HepG2 (cell line): ENCODE results near the gene NCOA5. TPM values are rescaled to one million over a fixed set of nuclear protein-coding genes. Genes with fewer than 3 reads are reported as not detected.

Experiments used
- ARHGAP35 ChIP-seq: sonication (generic); formaldehyde crosslinking; IDR thresholded peaks from 2 replicates; pipeline ENCODE4 v1.9.0; 2022; ENCODE audit warnings: mild to moderate bottlenecking, inconsistent platforms, moderate library complexity, missing genetic modification reagents, borderline replicate concordance
- ARNT ChIP-seq: fragments of 450-650 bp; IDR thresholded peaks from 2 replicates; pipeline ENCODE4 v1.6.1; 2017
- CEBPG ChIP-seq: IDR thresholded peaks from 2 replicates; pipeline ENCODE4 v1.6.1; 2016
- EED ChIP-seq: sonication (generic); formaldehyde crosslinking; IDR thresholded peaks from 2 replicates; pipeline ENCODE4 v1.5.0; 2020; ENCODE audit warnings: mild to moderate bottlenecking, missing genetic modification reagents
- FOXK1 ChIP-seq: sonication (generic); formaldehyde crosslinking; IDR thresholded peaks from 2 replicates; pipeline ENCODE4 v1.4.0; 2020; ENCODE audit warnings: low read depth, missing genetic modification reagents, borderline replicate concordance
- GATAD2A ChIP-seq: IDR thresholded peaks from 2 replicates; pipeline ENCODE4 v1.6.1; 2016
- HMG20A ChIP-seq: IDR thresholded peaks from 2 replicates; pipeline ENCODE4 v1.6.1; 2016; ENCODE audit warnings: borderline replicate concordance
- PHF20 ChIP-seq: sonication (generic); formaldehyde crosslinking; IDR thresholded peaks from 2 replicates; pipeline ENCODE4 v1.5.0; 2020; ENCODE audit warnings: mild to moderate bottlenecking, missing genetic modification reagents
- RBFOX2 ChIP-seq: fragments of 200-400 bp; formaldehyde crosslinking; IDR thresholded peaks from 2 replicates; pipeline ENCODE4 v1.6.1; 2017; ENCODE audit warnings: low read depth, mild to moderate bottlenecking, low read length
- RXRB ChIP-seq: IDR thresholded peaks from 2 replicates; pipeline ENCODE4 v1.6.1; 2016; ENCODE audit warnings: borderline replicate concordance, missing genetic modification reagents, missing compliant biosample characterization
- SKI ChIP-seq: fragments of 450-650 bp; IDR thresholded peaks from one replicate; pipeline ENCODE4 v1.6.1; 2018; ENCODE audit warnings: mild to moderate bottlenecking; ENCODE audit not compliant: partially characterized antibody
- SRF ChIP-seq: IDR thresholded peaks from 2 replicates; pipeline ENCODE4 v1.6.1; 2011; ENCODE audit warnings: mild to moderate bottlenecking, low read depth, low read length, moderate library complexity
- THYN1 ChIP-seq: sonication (generic); formaldehyde crosslinking; IDR thresholded peaks from 2 replicates; pipeline ENCODE4 v1.8.1; 2023; ENCODE audit warnings: low read depth, mild to moderate bottlenecking, moderate library complexity, missing genetic modification reagents, borderline replicate concordance
- ZNF33B ChIP-seq: sonication (generic); formaldehyde crosslinking; IDR thresholded peaks from 2 replicates; pipeline ENCODE4 v1.5.1; 2020; ENCODE audit warnings: mild to moderate bottlenecking, missing genetic modification reagents
- ZNF34 ChIP-seq: sonication (generic); formaldehyde crosslinking; IDR thresholded peaks from 2 replicates; pipeline ENCODE4 v1.4.0; 2020; ENCODE audit warnings: mild to moderate bottlenecking, missing genetic modification reagents, borderline replicate concordance
- ZNF501 ChIP-seq: sonication (generic); formaldehyde crosslinking; IDR thresholded peaks from 2 replicates; pipeline ENCODE4 v1.5.1; 2020; ENCODE audit warnings: mild to moderate bottlenecking, moderate library complexity, missing genetic modification reagents
- ZNF552 ChIP-seq: sonication (generic); formaldehyde crosslinking; IDR thresholded peaks from 2 replicates; pipeline ENCODE4 v1.9.0; 2022; ENCODE audit warnings: missing genetic modification reagents, mild to moderate bottlenecking, borderline replicate concordance
- ZNF652 ChIP-seq: IDR thresholded peaks from 2 replicates; pipeline ENCODE4 v1.6.1; 2016; ENCODE audit warnings: low read depth, borderline replicate concordance
- ZNF83 ChIP-seq: sonication (generic); formaldehyde crosslinking; IDR thresholded peaks from 2 replicates; pipeline ENCODE4 v1.4.0; 2020; ENCODE audit warnings: missing genetic modification reagents, mild to moderate bottlenecking, borderline replicate concordance
- polyA plus RNA-seq, 8 experiments: library from polyadenylated mRNA; depleted of rRNA in 3 of 8; stranded (reverse) in 7 of 8; unstranded in 1 of 8; fragments of >200 nt; fragmentation: Illumina TruSeq in 4 of 8; extraction: Trizol in 4 of 8; gene quantifications; 2 replicates each; pipeline versions ENCODE4 v1.2.1 to v1.2.3, GENCODE V29; 2011 to 2016; ENCODE audit warnings: low read depth in 4 of 8, missing spikeins in 1 of 8, mixed read lengths in 1 of 8; ENCODE audit not compliant: insufficient read depth in 1 of 8
- total RNA-seq, 5 experiments: library from RNA; depleted of rRNA; stranded (reverse); fragments of >200 nt; fragmentation: Illumina TruSeq; extraction: Trizol; gene quantifications; 2 replicates each; pipeline ENCODE4 v1.2.3, GENCODE V29; 2016; ENCODE audit warnings: low read depth in 1 of 5
- TF ChIP-seq, protein P1 (sequence below): sonication (generic); formaldehyde crosslinking; IDR thresholded peaks from 2 replicates; pipeline ENCODE4 v1.4.0; 2020; ENCODE audit warnings: missing genetic modification reagents
- TF ChIP-seq, protein P2 (sequence below): sonication (generic); formaldehyde crosslinking; IDR thresholded peaks from 2 replicates; pipeline ENCODE4 v1.5.1; 2020; ENCODE audit warnings: missing genetic modification reagents, mild to moderate bottlenecking, borderline replicate concordance
- TF ChIP-seq, protein P3 (sequence below): sonication (generic); formaldehyde crosslinking; IDR thresholded peaks from 2 replicates; pipeline ENCODE4 v1.5.0; 2020; ENCODE audit warnings: missing genetic modification reagents

Gene NCOA5
- total and polyA plus RNA-seq, 2 of the 13 experiments (the other 11 are each of a cell fraction or from before 2014, with no cell fraction given): 16.5 to 28.4 TPM

DNA sequence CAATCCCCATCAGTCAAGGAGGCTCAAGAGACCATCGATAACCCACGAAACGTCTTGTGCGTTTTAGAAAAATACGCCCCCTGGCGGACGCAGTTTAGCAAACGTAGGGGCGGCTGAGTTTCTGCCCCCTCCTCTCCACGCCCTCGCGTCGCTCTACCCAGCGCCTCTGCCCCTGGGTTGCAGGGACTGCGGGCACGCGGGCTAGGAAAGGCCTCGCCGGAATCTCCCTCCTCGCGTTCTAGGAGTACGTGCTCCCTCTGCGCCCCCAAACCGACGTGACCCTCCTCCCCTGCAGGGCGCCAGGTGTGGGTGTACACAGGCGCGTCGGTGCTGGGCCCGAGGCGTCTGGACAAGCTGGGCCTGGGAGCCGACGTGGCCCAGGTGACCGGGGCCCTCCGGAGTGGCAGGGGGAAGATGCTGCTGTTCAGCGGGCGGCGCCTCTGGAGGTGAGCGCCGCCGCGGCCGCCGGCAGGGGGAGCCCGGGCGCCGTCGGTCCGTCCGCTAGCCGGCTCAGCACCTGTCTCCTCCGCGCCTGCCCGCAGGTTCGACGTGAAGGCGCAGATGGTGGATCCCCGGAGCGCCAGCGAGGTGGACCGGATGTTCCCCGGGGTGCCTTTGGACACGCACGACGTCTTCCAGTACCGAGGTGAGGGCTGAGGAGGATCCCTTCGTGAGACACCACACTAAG, 75.8 kb downstream of the NCOA5 start (continued):
- TF ChIP-seq SRF (no peak), HMG20A (CRISPR knock-in tag) (no peak), CEBPG (CRISPR knock-in tag) (no peak), ZNF552 (CRISPR knock-in tag) (0 out of 2 replicates have a peak, but pooled peaks have one; percentile 34), RXRB (peak; percentile 5; the same call in 1 of the 2 replicates), GATAD2A (CRISPR knock-in tag) (no peak; the same call in 1 of the 2 replicates), FOXK1 (CRISPR knock-in tag) (no peak; the same call in 1 of the 2 replicates), ARNT (no peak), ZNF83 (CRISPR knock-in tag) (peak; percentile 81; the same call in 1 of the 2 replicates), RBFOX2 (0 out of 2 replicates have a peak, but pooled peaks have one; percentile 26), ZNF652 (CRISPR knock-in tag) (no peak), ZNF34 (CRISPR knock-in tag) (peak; percentile 90; the same call in 1 of the 2 replicates), PHF20 (CRISPR knock-in tag) (no peak), ZNF33B (peak; percentile 65; the same call in 1 of the 2 replicates), EED (CRISPR knock-in tag) (no peak; the same call in 1 of the 2 replicates), ZNF501 (CRISPR knock-in tag) (peak; percentile 86), ARHGAP35 (CRISPR knock-in tag) (peak; percentile 84; the same call in 1 of the 2 replicates), SKI (no peak), THYN1 (CRISPR knock-in tag) (no peak)
- TF ChIP-seq, protein P1, sequence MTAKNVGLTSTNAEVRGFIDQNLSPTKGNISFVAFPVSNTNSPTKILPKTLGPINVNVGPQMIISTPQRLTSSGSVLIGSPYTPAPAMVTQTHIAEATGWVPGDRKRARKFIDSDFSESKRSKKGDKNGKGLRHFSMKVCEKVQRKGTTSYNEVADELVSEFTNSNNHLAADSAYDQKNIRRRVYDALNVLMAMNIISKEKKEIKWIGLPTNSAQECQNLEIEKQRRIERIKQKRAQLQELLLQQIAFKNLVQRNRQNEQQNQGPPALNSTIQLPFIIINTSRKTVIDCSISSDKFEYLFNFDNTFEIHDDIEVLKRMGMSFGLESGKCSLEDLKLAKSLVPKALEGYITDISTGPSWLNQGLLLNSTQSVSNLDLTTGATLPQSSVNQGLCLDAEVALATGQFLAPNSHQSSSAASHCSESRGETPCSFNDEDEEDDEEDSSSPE (CRISPR knock-in tag): no peak; the same call in 1 of the 2 replicates
- TF ChIP-seq, protein P2, sequence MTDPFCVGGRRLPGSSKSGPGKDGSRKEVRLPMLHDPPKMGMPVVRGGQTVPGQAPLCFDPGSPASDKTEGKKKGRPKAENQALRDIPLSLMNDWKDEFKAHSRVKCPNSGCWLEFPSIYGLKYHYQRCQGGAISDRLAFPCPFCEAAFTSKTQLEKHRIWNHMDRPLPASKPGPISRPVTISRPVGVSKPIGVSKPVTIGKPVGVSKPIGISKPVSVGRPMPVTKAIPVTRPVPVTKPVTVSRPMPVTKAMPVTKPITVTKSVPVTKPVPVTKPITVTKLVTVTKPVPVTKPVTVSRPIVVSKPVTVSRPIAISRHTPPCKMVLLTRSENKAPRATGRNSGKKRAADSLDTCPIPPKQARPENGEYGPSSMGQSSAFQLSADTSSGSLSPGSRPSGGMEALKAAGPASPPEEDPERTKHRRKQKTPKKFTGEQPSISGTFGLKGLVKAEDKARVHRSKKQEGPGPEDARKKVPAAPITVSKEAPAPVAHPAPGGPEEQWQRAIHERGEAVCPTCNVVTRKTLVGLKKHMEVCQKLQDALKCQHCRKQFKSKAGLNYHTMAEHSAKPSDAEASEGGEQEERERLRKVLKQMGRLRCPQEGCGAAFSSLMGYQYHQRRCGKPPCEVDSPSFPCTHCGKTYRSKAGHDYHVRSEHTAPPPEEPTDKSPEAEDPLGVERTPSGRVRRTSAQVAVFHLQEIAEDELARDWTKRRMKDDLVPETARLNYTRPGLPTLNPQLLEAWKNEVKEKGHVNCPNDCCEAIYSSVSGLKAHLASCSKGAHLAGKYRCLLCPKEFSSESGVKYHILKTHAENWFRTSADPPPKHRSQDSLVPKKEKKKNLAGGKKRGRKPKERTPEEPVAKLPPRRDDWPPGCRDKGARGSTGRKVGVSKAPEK: 0 out of 2 replicates have a peak, but pooled peaks have one; percentile 80
- TF ChIP-seq, protein P3, sequence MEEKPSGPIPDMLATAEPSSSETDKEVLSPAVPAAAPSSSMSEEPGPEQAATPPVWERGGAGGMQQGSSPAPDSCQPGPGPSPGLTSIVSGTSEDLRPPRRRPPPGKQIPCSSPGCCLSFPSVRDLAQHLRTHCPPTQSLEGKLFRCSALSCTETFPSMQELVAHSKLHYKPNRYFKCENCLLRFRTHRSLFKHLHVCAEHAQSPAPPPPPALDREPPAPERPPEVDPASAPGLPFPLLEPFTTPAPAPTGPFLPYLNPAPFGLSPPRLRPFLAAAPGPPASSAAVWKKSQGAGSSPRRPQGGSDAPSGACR (CRISPR knock-in tag): no peak
